Embryonic facial prominence (tissue), 1 donor: ENCODE results near the gene SAMHD1.
"Not testable (repeated sequence)": the region's sequence is repeated elsewhere in the genome, so short reads cannot be mapped to it uniquely, and the experiment has no call there.

Source experiments
- DNase-seq: peaks from one replicate; pipeline ENCODE4 v3.0.0-alpha.2; 2016; ENCODE audit errors: extremely low spot score

The SAMHD1 gene

GRCh38 chr20:36854348-36855240 lies 96.9 kb downstream of the SAMHD1 start:
- DNase-seq = no peak

GRCh38 chr20:36852187-36852586 lies 99.3 kb downstream of the SAMHD1 start:
- DNase-seq = no peak

- DNase-seq = no peak
Observed at GRCh38 chr20:36851490-36851889, 100.0 kb downstream of the SAMHD1 start.

- DNase-seq = no peak
Observed at GRCh38 chr20:36850759-36851158, 100.7 kb downstream of the SAMHD1 start.

- no peak for DNase-seq
Observed at GRCh38 chr20:36849333-36850065, 102.0 kb downstream of the SAMHD1 start.

- DNase-seq = no peak
Observed at GRCh38 chr20:36848677-36849076, 102.8 kb downstream of the SAMHD1 start.

GRCh38 chr20:36848078-36848660 lies 103.3 kb downstream of the SAMHD1 start:
- DNase-seq = no peak

GRCh38 chr20:36847710-36848040 lies 103.8 kb downstream of the SAMHD1 start:
- DNase-seq = no peak

GRCh38 chr20:36847009-36847709 lies 104.3 kb downstream of the SAMHD1 start:
- DNase-seq = no peak

GRCh38 chr20:36845288-36845971 lies 106.1 kb downstream of the SAMHD1 start:
- no peak for DNase-seq

- not testable (repeated sequence) for DNase-seq
Observed at GRCh38 chr20:36841030-36841429, 110.5 kb downstream of the SAMHD1 start.
